Parathyroid adenoma (tissue), 2 donors: ENCODE results near the gene KSR1.

Source experiments
- H2AFZ ChIP-seq: fragments of 300-600 bp; sonication (generic); one replicate; pipeline ENCODE4 v1.7.0; 2017; ENCODE audit warnings: antibody characterized with exemption, mild to moderate bottlenecking
- H3K27ac ChIP-seq: fragments of 300-600 bp; sonication (generic); one replicate; pipeline ENCODE4 v1.7.0; 2017
- H3K27me3 ChIP-seq: fragments of 300-600 bp; sonication (generic); one replicate; pipeline ENCODE4 v1.7.0; 2017; ENCODE audit warnings: low read length; ENCODE audit not compliant: control insufficient read depth, insufficient read depth
- H3K36me3 ChIP-seq: fragments of 300-600 bp; sonication (generic); one replicate; pipeline ENCODE4 v1.7.0; 2017; ENCODE audit warnings: low read length; ENCODE audit not compliant: control insufficient read depth, insufficient read depth
- H3K4me1 ChIP-seq: fragments of 300-600 bp; sonication (generic); one replicate; pipeline ENCODE4 v1.7.0; 2017; ENCODE audit warnings: control low read depth
- H3K4me2 ChIP-seq: fragments of 300-600 bp; sonication (generic); one replicate; pipeline ENCODE4 v1.7.0; 2017; ENCODE audit warnings: low read length
- H3K4me3 ChIP-seq: fragments of 300-600 bp; sonication (generic); one replicate; pipeline ENCODE4 v1.7.0; 2017; ENCODE audit warnings: low read depth, low read length
- H3K79me2 ChIP-seq: fragments of 300-600 bp; sonication (generic); one replicate; pipeline ENCODE4 v1.7.0; 2017; ENCODE audit warnings: control low read depth
- H3K9ac ChIP-seq: fragments of 300-600 bp; sonication (generic); one replicate; pipeline ENCODE4 v1.7.0; 2017; ENCODE audit warnings: mild to moderate bottlenecking
- H3K9me3 ChIP-seq: fragments of 300-600 bp; sonication (generic); one replicate; pipeline ENCODE4 v1.7.0; 2017; ENCODE audit warnings: low read length; ENCODE audit not compliant: control insufficient read depth
- TF ChIP-seq, protein P1 (sequence below): fragments of 300-600 bp; sonication (generic); IDR thresholded peaks from one replicate; pipeline ENCODE4 v1.7.0; 2017; ENCODE audit warnings: antibody characterized with exemption, mild to moderate bottlenecking
- donor health status: primary hyperparathyroidism.

Gene KSR1

DNA sequence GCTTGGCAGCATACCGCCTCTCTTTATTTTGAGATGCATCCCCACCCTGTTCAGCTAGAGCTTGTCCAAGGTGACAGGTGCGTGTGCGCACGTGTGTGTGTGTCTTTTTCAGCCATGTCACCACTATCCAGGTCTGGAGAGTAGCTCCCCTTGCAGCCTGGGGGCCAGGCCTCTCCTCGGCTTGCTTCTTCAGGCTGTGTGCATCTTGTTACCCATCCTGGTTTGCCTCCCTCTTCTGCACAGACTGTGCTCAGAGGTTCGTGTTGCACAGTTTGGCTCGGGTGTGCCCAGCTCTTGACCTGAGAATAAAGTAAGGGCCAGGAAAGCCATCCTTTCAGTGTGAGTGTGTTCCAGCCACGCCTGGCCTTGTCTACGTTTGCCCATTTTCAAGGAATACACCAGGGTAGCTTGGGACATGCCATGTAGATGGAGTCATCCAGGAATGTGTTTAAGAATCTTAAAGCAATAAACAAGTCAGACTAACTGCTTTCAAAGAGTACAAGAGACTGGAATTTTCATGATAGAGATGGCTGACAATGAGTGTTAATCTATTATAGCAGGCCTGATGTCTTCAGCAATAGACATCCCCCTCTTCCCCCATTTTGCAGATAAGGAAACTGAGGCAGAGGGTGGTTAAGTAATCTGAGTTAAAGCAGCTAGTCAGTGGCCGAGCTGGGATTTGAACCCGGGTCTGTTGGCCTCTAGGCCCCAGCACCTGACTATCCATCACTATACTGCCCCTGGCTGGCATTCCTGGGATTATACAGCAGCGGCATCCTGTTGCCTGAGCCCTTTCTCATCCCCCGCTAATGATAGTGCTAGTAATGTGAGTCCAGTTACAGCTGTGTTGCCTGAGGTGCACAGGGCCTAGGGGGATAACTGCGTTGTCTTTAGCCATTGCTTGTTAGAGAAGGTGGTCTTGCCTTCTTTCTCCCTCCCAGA lies 77.9 kb downstream of the KSR1 start:
- no peaks in the 10 kb centered on the region for H3K27me3 ChIP-seq
- H3K4me1 ChIP-seq, result peaks cover 7% of the 10 kb centered on the region
- no peak overlapping the region for H3K4me3 ChIP-seq
- H3K36me3 ChIP-seq, result no peaks in the 10 kb centered on the region
- no peak overlapping the region for H3K27ac ChIP-seq
- H2AFZ ChIP-seq, result no peak overlapping the region
- H3K9me3 ChIP-seq, result no peaks in the 10 kb centered on the region
- H3K9ac ChIP-seq, result no peak overlapping the region
- H3K4me2 ChIP-seq, result no peak overlapping the region
- TF ChIP-seq, protein P1, sequence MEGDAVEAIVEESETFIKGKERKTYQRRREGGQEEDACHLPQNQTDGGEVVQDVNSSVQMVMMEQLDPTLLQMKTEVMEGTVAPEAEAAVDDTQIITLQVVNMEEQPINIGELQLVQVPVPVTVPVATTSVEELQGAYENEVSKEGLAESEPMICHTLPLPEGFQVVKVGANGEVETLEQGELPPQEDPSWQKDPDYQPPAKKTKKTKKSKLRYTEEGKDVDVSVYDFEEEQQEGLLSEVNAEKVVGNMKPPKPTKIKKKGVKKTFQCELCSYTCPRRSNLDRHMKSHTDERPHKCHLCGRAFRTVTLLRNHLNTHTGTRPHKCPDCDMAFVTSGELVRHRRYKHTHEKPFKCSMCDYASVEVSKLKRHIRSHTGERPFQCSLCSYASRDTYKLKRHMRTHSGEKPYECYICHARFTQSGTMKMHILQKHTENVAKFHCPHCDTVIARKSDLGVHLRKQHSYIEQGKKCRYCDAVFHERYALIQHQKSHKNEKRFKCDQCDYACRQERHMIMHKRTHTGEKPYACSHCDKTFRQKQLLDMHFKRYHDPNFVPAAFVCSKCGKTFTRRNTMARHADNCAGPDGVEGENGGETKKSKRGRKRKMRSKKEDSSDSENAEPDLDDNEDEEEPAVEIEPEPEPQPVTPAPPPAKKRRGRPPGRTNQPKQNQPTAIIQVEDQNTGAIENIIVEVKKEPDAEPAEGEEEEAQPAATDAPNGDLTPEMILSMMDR, result no peak
- peaks cover 17% of the 10 kb centered on the region for H3K79me2 ChIP-seq

- Histone ChIP-seq H3K4me1 (peaks cover 14% of the 10 kb centered on the region), H3K27me3 (no peaks in the 10 kb centered on the region), H3K4me3 (no peak overlapping the region), H2AFZ (no peak overlapping the region), H3K36me3 (no peaks in the 10 kb centered on the region), H3K9ac (no peak overlapping the region), H3K79me2 (peaks cover 15% of the 10 kb centered on the region), H3K9me3 (no peaks in the 10 kb centered on the region), H3K27ac (peak overlapping the region; percentile 30), H3K4me2 (no peak overlapping the region)
- TF ChIP-seq, protein P1, result no peak
Measured at GRCh38 chr17:27535178-27535928, 79.1 kb downstream of the KSR1 start.

GRCh38 chr17:27535975-27536374 lies 79.7 kb downstream of the KSR1 start:
- Histone ChIP-seq H3K4me1 (peaks cover 19% of the 10 kb centered on the region), H2AFZ (no peak overlapping the region), H3K9me3 (no peaks in the 10 kb centered on the region), H3K27ac (peak overlapping the region; percentile 30), H3K4me2 (no peak overlapping the region), H3K9ac (no peak overlapping the region), H3K79me2 (peaks cover 15% of the 10 kb centered on the region), H3K4me3 (no peak overlapping the region), H3K36me3 (no peaks in the 10 kb centered on the region), H3K27me3 (no peaks in the 10 kb centered on the region)
- TF ChIP-seq, protein P1, result no peak

DNA sequence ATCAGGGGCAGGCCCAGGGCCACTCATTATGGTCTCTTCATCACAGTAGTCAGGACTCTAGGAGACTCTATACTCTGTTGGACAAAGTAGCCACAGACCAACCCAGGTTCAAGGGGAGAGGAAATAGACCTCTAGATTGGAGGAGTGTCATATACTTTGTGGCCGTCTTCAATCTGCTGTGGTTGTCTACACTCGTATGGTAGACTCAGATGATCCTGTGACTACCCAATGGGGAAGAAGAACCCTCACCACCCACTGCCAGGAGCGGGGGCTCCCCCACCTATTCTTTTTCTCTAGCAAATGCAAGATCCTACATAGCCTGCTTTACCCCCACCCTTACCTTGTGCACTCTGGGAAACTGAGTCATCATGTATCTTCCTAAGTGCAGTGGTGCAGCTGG lies 80.5 kb downstream of the KSR1 start:
- TF ChIP-seq, protein P1, result no peak
- Histone ChIP-seq H3K9me3 (no peaks in the 10 kb centered on the region), H3K4me1 (peaks cover 19% of the 10 kb centered on the region), H3K36me3 (no peaks in the 10 kb centered on the region), H3K4me2 (no peak overlapping the region), H3K4me3 (no peak overlapping the region), H3K27me3 (no peaks in the 10 kb centered on the region), H3K9ac (no peak overlapping the region), H2AFZ (no peak overlapping the region), H3K79me2 (peaks cover 13% of the 10 kb centered on the region), H3K27ac (no peak overlapping the region)
